A673 (cell line): ENCODE results near the gene IL1RAPL1.

Experiments
- CTCF ChIP-seq: fragments of 300-800, 200-600 bp; sonication (generic); conservative IDR thresholded peaks from 2 replicates; pipeline ENCODE4 v1.5.1; 2017; ENCODE audit warnings: low read depth, mild to moderate bottlenecking, antibody characterized with exemption, low read length, moderate library complexity, mixed read lengths
- EZH2 ChIP-seq: fragments of 200-600 bp; sonication (generic); IDR thresholded peaks from 2 replicates; pipeline ENCODE4 v1.6.1; 2017; ENCODE audit warnings: borderline replicate concordance, low read depth, mild to moderate bottlenecking, mixed read lengths, antibody characterized with exemption, low read length; ENCODE audit not compliant: poor library complexity, severe bottlenecking

GRCh38 chrX:29388509-29388908 lies 801.3 kb downstream of the IL1RAPL1 start:
- TF ChIP-seq CTCF: no peak
- TF ChIP-seq EZH2: no peak
